Liver (tissue), 9 donors: Measurements from ENCODE around the gene CLASRP. TPM values are rescaled to one million over a fixed set of nuclear protein-coding genes. Genes with fewer than 3 reads are reported as not detected.
A peak's percentile ranks its signal among the peaks of the same experiment; 100 is the strongest.

Source experiments
- DNase-seq: peaks from one replicate; pipeline ENCODE4 v3.0.0-alpha.2; 2017; ENCODE audit warnings: low spot score
- H3K27ac ChIP-seq, 2 donors: one replicate each; pipeline ENCODE4 v1.7.0; 2013; ENCODE audit warnings: inconsistent platforms in 2 of 2, low read length in 2 of 2, control low read depth in 1 of 2, low read depth in 1 of 2, mild to moderate bottlenecking in 1 of 2
- H3K27me3 ChIP-seq, 4 donors: one replicate each; pipeline versions ENCODE4 v1.6.1 to v1.7.0; 2013; ENCODE audit warnings: low read length in 3 of 4, inconsistent platforms in 1 of 4, mild to moderate bottlenecking in 1 of 4, moderate library complexity in 1 of 4; ENCODE audit not compliant: control insufficient read depth in 4 of 4, insufficient read depth in 4 of 4
- H3K36me3 ChIP-seq, 4 donors: one replicate each; pipeline versions ENCODE4 v1.6.1 to v1.7.0; 2013; ENCODE audit warnings: low read length in 3 of 4, mild to moderate bottlenecking in 3 of 4, low read depth in 1 of 4, moderate library complexity in 1 of 4; ENCODE audit not compliant: control insufficient read depth in 4 of 4, insufficient read depth in 3 of 4
- H3K4me1 ChIP-seq, 4 donors: one replicate each; pipeline versions ENCODE4 v1.6.1 to v1.7.0; 2013; ENCODE audit warnings: low read length in 3 of 4, mild to moderate bottlenecking in 3 of 4, moderate library complexity in 1 of 4; ENCODE audit not compliant: control insufficient read depth in 4 of 4, insufficient read depth in 4 of 4
- H3K4me3 ChIP-seq, 3 donors: one replicate each; pipeline versions ENCODE4 v1.6.1 to v1.7.0; 2013; ENCODE audit warnings: low read length in 3 of 3, control low read depth in 1 of 3, low read depth in 1 of 3, mild to moderate bottlenecking in 1 of 3
- H3K9ac ChIP-seq, 2 donors: one replicate each; pipeline ENCODE4 v1.7.0; 2013; ENCODE audit warnings: low read length in 2 of 2, mild to moderate bottlenecking in 2 of 2, moderate library complexity in 2 of 2, control low read depth in 1 of 2, low read depth in 1 of 2
- H3K9me3 ChIP-seq, 4 donors: one replicate each; pipeline versions ENCODE4 v1.6.1 to v1.7.0; 2013; ENCODE audit warnings: low read length in 3 of 4; ENCODE audit not compliant: control insufficient read depth in 4 of 4
- ATF3 ChIP-seq: IDR thresholded peaks from 2 replicates; pipeline ENCODE4 v1.6.1; 2016; ENCODE audit warnings: antibody characterized with exemption
- EGR1 ChIP-seq, 2 donors: IDR thresholded peaks; 2 replicates each; pipeline ENCODE4 v1.6.1; 2016 to 2018; ENCODE audit warnings: antibody characterized with exemption in 2 of 2, low read depth in 2 of 2
- FOXA1 ChIP-seq: IDR thresholded peaks from 2 replicates; pipeline ENCODE4 v1.6.1; 2016; ENCODE audit warnings: antibody characterized with exemption
- FOXA2 ChIP-seq: IDR thresholded peaks from 2 replicates; pipeline ENCODE4 v1.6.1; 2016; ENCODE audit warnings: antibody characterized with exemption
- GABPA ChIP-seq, 2 donors: IDR thresholded peaks in 1 of 2; conservative IDR thresholded peaks in 1 of 2; 2 replicates each; pipeline ENCODE4 v1.6.1; 2016; ENCODE audit warnings: antibody characterized with exemption in 2 of 2, mild to moderate bottlenecking in 1 of 2, moderate library complexity in 1 of 2
- HNF4A ChIP-seq, 2 donors: conservative IDR thresholded peaks; 2 replicates each; pipeline ENCODE4 v1.6.1; 2016; ENCODE audit warnings: antibody characterized with exemption in 2 of 2, mild to moderate bottlenecking in 2 of 2
- JUND ChIP-seq, 2 donors: IDR thresholded peaks; 2 replicates each; pipeline ENCODE4 v1.6.1; 2016; ENCODE audit warnings: antibody characterized with exemption in 2 of 2
- MAX ChIP-seq: IDR thresholded peaks from 2 replicates; pipeline ENCODE4 v1.6.1; 2016; ENCODE audit warnings: antibody characterized with exemption
- NR2F2 ChIP-seq: IDR thresholded peaks from 2 replicates; pipeline ENCODE4 v1.6.1; 2016; ENCODE audit warnings: antibody characterized with exemption
- RAD21 ChIP-seq, 2 donors: IDR thresholded peaks; 2 replicates each; pipeline ENCODE4 v1.6.1; 2016; ENCODE audit warnings: antibody characterized with exemption in 2 of 2, mild to moderate bottlenecking in 2 of 2
- REST ChIP-seq: IDR thresholded peaks from 2 replicates; pipeline ENCODE4 v1.6.1; 2016; ENCODE audit warnings: antibody characterized with exemption, mild to moderate bottlenecking
- RXRA ChIP-seq, 2 donors: IDR thresholded peaks; 2 replicates each; pipeline ENCODE4 v1.6.1; 2017 to 2018; ENCODE audit warnings: antibody characterized with exemption in 2 of 2, mild to moderate bottlenecking in 1 of 2
- SP1 ChIP-seq: IDR thresholded peaks from 2 replicates; pipeline ENCODE4 v1.6.1; 2018; ENCODE audit warnings: antibody characterized with exemption, mild to moderate bottlenecking
- TAF1 ChIP-seq: conservative IDR thresholded peaks from 2 replicates; pipeline ENCODE4 v1.6.1; 2016; ENCODE audit warnings: antibody characterized with exemption, mild to moderate bottlenecking
- YY1 ChIP-seq: IDR thresholded peaks from 2 replicates; pipeline ENCODE4 v1.6.1; 2016; ENCODE audit warnings: antibody characterized with exemption, mild to moderate bottlenecking
- WGBS: extraction: QIAGEN DNeasy Blood & Tissue Kit; methylation state at CpG from one replicate; pipeline ENCODE4 v1.1.7; 2013; 5-methylcytosine and 5-hydroxymethylcytosine counted together
- polyA plus RNA-seq, 2 donors: library from polyadenylated mRNA; stranded (reverse) in 1 of 2; unstranded in 1 of 2; fragments of 200-250 nt in 1 of 2; fragments of >200 nt in 1 of 2; fragmentation: Nextera tagmentation in 1 of 2; extraction: Ambion mirVana in 1 of 2; gene quantifications; one replicate each; pipeline versions ENCODE4 v1.2.1 to v1.2.3, GENCODE V29; 2013 to 2015
- total RNA-seq, 2 donors: library from RNA; depleted of rRNA; stranded (reverse); fragments of >200 nt; gene quantifications; one replicate each; pipeline ENCODE4 v1.2.3, GENCODE V29; 2014
- donor health status: healthy.
- donor health status: healthy.
- donor health status: healthy.
- donor health status: healthy.
- donor health status: healthy.

Gene CLASRP
- total and polyA plus RNA-seq, 4 donors = 9.0 to 44.3 (median 12.8) TPM

GRCh38 chr19:45046355-45046754 lies 7.5 kb downstream of the CLASRP start:
- H3K4me3 ChIP-seq = peak overlapping the region in 1 of 3 donors; percentile 27
- no peak for DNase-seq
- no peak for TF ChIP-seq YY1
- TF ChIP-seq NR2F2 = no peak
- TF ChIP-seq RAD21 (IDR thresholded peaks at IDR 0.05) = no peak
- no peak for TF ChIP-seq GABPA (IDR thresholded peaks at IDR 0.05 in 1 of 2, conservative IDR thresholded peaks at IDR 0.05 in 1 of 2)
- TF ChIP-seq RXRA (IDR thresholded peaks at IDR 0.05) = no peak
- TF ChIP-seq EGR1 (IDR thresholded peaks at IDR 0.05; ENCODE audit: low read depth in 2 of 2) = no peak
- TF ChIP-seq FOXA1 = no peak
- peaks cover 0 to 16% (median 6%) of the 10 kb centered on the region in 4 donors for H3K36me3 ChIP-seq
- no peaks in the 10 kb centered on the region for H3K9me3 ChIP-seq
- no peaks in the 10 kb centered on the region for H3K27me3 ChIP-seq
- 62% methylated on average over 7 of the region's 7 CpGs for WGBS
- H3K4me1 ChIP-seq = peaks cover 16 to 79% (median 69%) of the 10 kb centered on the region in 4 donors
- peak overlapping the region; percentile 67 to 78 for H3K27ac ChIP-seq
- H3K9ac ChIP-seq = peak overlapping the region in 1 of 2 donors; percentile 25

- TF ChIP-seq EGR1 (IDR thresholded peaks at IDR 0.05; ENCODE audit: low read depth in 2 of 2) (no peak), YY1 (no peak), MAX (no peak), REST (no peak), RAD21 (IDR thresholded peaks at IDR 0.05) (no peak), NR2F2 (no peak), FOXA2 (no peak), TAF1 (no peak), HNF4A (conservative IDR thresholded peaks at IDR 0.05) (no peak), RXRA (IDR thresholded peaks at IDR 0.05) (no peak), JUND (IDR thresholded peaks at IDR 0.05) (no peak), SP1 (no peak), ATF3 (no peak)
- WGBS = 58% methylated on average over 7 of the region's 7 CpGs
- peaks cover 16 to 71% (median 65%) of the 10 kb centered on the region in 4 donors for H3K4me1 ChIP-seq
- no peak for DNase-seq
- no peaks in the 10 kb centered on the region for H3K27me3 ChIP-seq
- H3K4me3 ChIP-seq = no peak overlapping the region
- H3K27ac ChIP-seq = no peak overlapping the region
- no peaks in the 10 kb centered on the region for H3K9me3 ChIP-seq
- H3K9ac ChIP-seq = peak overlapping the region in 1 of 2 donors; percentile 18
- peaks cover 0 to 18% (median 2%) of the 10 kb centered on the region in 4 donors for H3K36me3 ChIP-seq
These were observed 8.4 kb downstream of the CLASRP start for GRCh38 chr19:45047188-45047797.
